Measurements from ENCODE around the gene AHCTF1. TPM values are rescaled to one million over a fixed set of nuclear protein-coding genes. Genes with fewer than 3 reads are reported as not detected.

AHCTF1 gene
- total RNA-seq, 1 experiment from 2014 or later = 46.4 TPM

GRCh38 chr1:246800756-246801155 is 131.0 kb downstream of the AHCTF1 start:
- ChIA-PET POLR2A (no interaction called here), CTCF (no interaction called here)
- DNase-seq (ENCODE audit: low spot score) = no peak
- TF ChIP-seq, protein P1, sequence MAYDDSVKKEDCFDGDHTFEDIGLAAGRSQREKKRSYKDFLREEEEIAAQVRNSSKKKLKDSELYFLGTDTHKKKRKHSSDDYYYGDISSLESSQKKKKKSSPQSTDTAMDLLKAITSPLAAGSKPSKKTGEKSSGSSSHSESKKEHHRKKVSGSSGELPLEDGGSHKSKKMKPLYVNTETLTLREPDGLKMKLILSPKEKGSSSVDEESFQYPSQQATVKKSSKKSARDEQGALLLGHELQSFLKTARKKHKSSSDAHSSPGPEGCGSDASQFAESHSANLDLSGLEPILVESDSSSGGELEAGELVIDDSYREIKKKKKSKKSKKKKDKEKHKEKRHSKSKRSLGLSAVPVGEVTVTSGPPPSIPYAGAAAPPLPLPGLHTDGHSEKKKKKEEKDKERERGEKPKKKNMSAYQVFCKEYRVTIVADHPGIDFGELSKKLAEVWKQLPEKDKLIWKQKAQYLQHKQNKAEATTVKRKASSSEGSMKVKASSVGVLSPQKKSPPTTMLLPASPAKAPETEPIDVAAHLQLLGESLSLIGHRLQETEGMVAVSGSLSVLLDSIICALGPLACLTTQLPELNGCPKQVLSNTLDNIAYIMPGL (CRISPR knock-in tag; IDR thresholded peaks at IDR 0.05) = no peak
- TF ChIP-seq KAT7 (CRISPR knock-in tag; IDR thresholded peaks at IDR 0.05; ENCODE audit: borderline replicate concordance) = no peak
- Mint-ChIP-seq H3K4me3 (no peak overlapping the region), H3K9me3 (no peaks in the 10 kb centered on the region), H3K4me1 (peaks cover 14% of the 10 kb centered on the region), H3K27ac (no peak overlapping the region), H3K36me3 (no peaks in the 10 kb centered on the region), H3K27me3 (ENCODE audit: low read depth) (no peaks in the 10 kb centered on the region; the same call in 1 of the 2 replicates)
- no peak for ATAC-seq

- H3K4me1 Mint-ChIP-seq = peaks cover 18% of the 10 kb centered on the region
- no peak for TF ChIP-seq ZNF281 (CRISPR knock-in tag; IDR thresholded peaks at IDR 0.05)
- TF ChIP-seq ESRRA (CRISPR knock-in tag; IDR thresholded peaks at IDR 0.05; ENCODE audit: borderline replicate concordance) = no peak
- no peak for TF ChIP-seq TCF7 (CRISPR knock-in tag; IDR thresholded peaks at IDR 0.05; ENCODE audit: low read depth)
- TF ChIP-seq, protein P1 (CRISPR knock-in tag; IDR thresholded peaks at IDR 0.05) = no peak
- no peak for TF ChIP-seq OVOL2 (CRISPR knock-in tag; IDR thresholded peaks at IDR 0.05; ENCODE audit: borderline replicate concordance)
- TF ChIP-seq, protein P2, sequence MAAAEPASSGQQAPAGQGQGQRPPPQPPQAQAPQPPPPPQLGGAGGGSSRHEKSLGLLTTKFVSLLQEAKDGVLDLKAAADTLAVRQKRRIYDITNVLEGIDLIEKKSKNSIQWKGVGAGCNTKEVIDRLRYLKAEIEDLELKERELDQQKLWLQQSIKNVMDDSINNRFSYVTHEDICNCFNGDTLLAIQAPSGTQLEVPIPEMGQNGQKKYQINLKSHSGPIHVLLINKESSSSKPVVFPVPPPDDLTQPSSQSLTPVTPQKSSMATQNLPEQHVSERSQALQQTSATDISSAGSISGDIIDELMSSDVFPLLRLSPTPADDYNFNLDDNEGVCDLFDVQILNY (CRISPR knock-in tag; IDR thresholded peaks at IDR 0.05) = no peak
- TF ChIP-seq ZBTB21 (CRISPR knock-in tag; IDR thresholded peaks at IDR 0.05; ENCODE audit: borderline replicate concordance) = no peak
- TF ChIP-seq, protein P3, sequence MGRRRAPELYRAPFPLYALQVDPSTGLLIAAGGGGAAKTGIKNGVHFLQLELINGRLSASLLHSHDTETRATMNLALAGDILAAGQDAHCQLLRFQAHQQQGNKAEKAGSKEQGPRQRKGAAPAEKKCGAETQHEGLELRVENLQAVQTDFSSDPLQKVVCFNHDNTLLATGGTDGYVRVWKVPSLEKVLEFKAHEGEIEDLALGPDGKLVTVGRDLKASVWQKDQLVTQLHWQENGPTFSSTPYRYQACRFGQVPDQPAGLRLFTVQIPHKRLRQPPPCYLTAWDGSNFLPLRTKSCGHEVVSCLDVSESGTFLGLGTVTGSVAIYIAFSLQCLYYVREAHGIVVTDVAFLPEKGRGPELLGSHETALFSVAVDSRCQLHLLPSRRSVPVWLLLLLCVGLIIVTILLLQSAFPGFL (CRISPR knock-in tag; IDR thresholded peaks at IDR 0.05; ENCODE audit: borderline replicate concordance) = no peak
- TF ChIP-seq ZNF219 (CRISPR knock-in tag; IDR thresholded peaks at IDR 0.05; ENCODE audit: borderline replicate concordance) = no peak
- no peak for TF ChIP-seq SMAD4 (CRISPR knock-in tag; IDR thresholded peaks at IDR 0.05)
- TF ChIP-seq, protein P4, sequence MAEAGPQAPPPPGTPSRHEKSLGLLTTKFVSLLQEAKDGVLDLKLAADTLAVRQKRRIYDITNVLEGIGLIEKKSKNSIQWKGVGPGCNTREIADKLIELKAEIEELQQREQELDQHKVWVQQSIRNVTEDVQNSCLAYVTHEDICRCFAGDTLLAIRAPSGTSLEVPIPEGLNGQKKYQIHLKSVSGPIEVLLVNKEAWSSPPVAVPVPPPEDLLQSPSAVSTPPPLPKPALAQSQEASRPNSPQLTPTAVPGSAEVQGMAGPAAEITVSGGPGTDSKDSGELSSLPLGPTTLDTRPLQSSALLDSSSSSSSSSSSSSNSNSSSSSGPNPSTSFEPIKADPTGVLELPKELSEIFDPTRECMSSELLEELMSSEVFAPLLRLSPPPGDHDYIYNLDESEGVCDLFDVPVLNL (CRISPR knock-in tag; IDR thresholded peaks at IDR 0.05; ENCODE audit: borderline replicate concordance, low read depth) = no peak
- no peak for TF ChIP-seq ATF2 (CRISPR knock-in tag; IDR thresholded peaks at IDR 0.05; ENCODE audit: borderline replicate concordance, low read depth)
- TF ChIP-seq GRHL2 (CRISPR knock-in tag; IDR thresholded peaks at IDR 0.05; ENCODE audit: insufficient replicate concordance, severe bottlenecking) = no peak
- no peak for ATAC-seq
- ChIA-PET POLR2A (no interaction called here), CTCF (no interaction called here)
- H3K4me3 Mint-ChIP-seq = no peak overlapping the region
- H3K27ac Mint-ChIP-seq = no peak overlapping the region
- no peak for DNase-seq (ENCODE audit: low spot score)
- H3K9me3 Mint-ChIP-seq = no peaks in the 10 kb centered on the region
- no peaks in the 10 kb centered on the region for H3K36me3 Mint-ChIP-seq
- no peaks in the 10 kb centered on the region; the same call in 1 of the 2 replicates for H3K27me3 Mint-ChIP-seq (ENCODE audit: low read depth)
Measured at GRCh38 chr1:246800356-246800755, 131.4 kb downstream of the AHCTF1 start.

Measured in WTC11 (cell line).